GM21825 (cell line): ENCODE results near the gene KCNK16.
"Not testable (repeated sequence)": the region's sequence is repeated elsewhere in the genome, so short reads cannot be mapped to it uniquely, and the experiment has no call there.

ENCODE experiments used
- ATAC-seq: cut with Tn5 transposase; IDR thresholded peaks from one replicate; pipeline ENCODE4 v1.9.1; 2021; ENCODE audit warnings: mild to moderate bottlenecking, moderate library complexity; ENCODE audit not compliant: unreplicated experiment

The KCNK16 gene

GRCh38 chr6:39312912-39313525 is 9.5 kb downstream of the KCNK16 start:
- ATAC-seq, result no peak

GRCh38 chr6:39310542-39310941 is 12.0 kb downstream of the KCNK16 start:
- ATAC-seq, result no peak

- no peak for ATAC-seq
Observed at GRCh38 chr6:39309942-39310531, 12.5 kb downstream of the KCNK16 start.

GRCh38 chr6:39307462-39307861 is 15.0 kb downstream of the KCNK16 start:
- no peak for ATAC-seq

GRCh38 chr6:39304951-39305350 is 17.6 kb downstream of the KCNK16 start:
- ATAC-seq, result no peak

GRCh38 chr6:39303425-39304153 is 18.9 kb downstream of the KCNK16 start:
- ATAC-seq, result no peak

GRCh38 chr6:39302669-39303424 is 19.7 kb downstream of the KCNK16 start:
- peak; percentile 75 for ATAC-seq

- ATAC-seq, result no peak
Observed at GRCh38 chr6:39302011-39302410, 20.5 kb downstream of the KCNK16 start.

GRCh38 chr6:39301606-39302005 is 20.9 kb downstream of the KCNK16 start:
- ATAC-seq, result no peak

GRCh38 chr6:39300739-39301138 is 21.8 kb downstream of the KCNK16 start:
- no peak for ATAC-seq

- no peak for ATAC-seq
Observed at GRCh38 chr6:39298061-39298460, 24.4 kb downstream of the KCNK16 start.

- ATAC-seq, result no peak
Observed at GRCh38 chr6:39296745-39297640, 25.5 kb downstream of the KCNK16 start.

GRCh38 chr6:39295611-39296011 is 26.9 kb downstream of the KCNK16 start:
- no peak for ATAC-seq

- no peak for ATAC-seq
Observed at GRCh38 chr6:39294899-39295298, 27.6 kb downstream of the KCNK16 start.

GRCh38 chr6:39294133-39294532 is 28.4 kb downstream of the KCNK16 start:
- ATAC-seq, result no peak

- no peak for ATAC-seq
Observed at GRCh38 chr6:39292637-39293036, 29.9 kb downstream of the KCNK16 start.

GRCh38 chr6:39289490-39289889 is 33.0 kb downstream of the KCNK16 start:
- no peak for ATAC-seq

GRCh38 chr6:39287601-39288000 is 34.9 kb downstream of the KCNK16 start:
- ATAC-seq, result no peak

GRCh38 chr6:39286596-39286995 is 35.9 kb downstream of the KCNK16 start:
- not testable (repeated sequence) for ATAC-seq

- no peak for ATAC-seq
Observed at GRCh38 chr6:39282774-39283173, 39.7 kb downstream of the KCNK16 start.
